ENCODE measurements around the gene DERA.

Gene DERA

DNA sequence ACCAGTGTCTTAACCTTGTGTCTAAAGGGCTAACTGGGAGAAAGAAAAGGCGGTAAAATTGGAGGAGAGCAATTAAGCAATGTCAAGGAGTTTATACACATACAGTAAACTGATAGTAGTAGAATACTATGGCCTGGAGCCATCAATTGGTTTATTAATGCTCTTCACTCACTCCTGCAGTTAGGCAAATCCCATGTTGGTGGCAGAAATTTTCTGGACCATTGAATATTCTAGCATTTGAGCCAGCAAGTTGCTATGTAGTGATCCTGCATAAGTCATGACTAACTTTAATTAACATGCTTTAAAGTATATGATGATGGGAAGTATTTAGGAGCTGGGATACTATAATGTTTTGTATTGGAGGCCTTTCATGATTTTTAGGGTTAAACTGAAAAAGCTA lies 14.3 kb upstream of the DERA start:
- H3K36me3 ChIP-seq (ENCODE audit: insufficient read depth, low read length) = peaks cover 90% of the 10 kb centered on the region
- no peak overlapping the region for H3K9ac ChIP-seq (ENCODE audit: low read depth, low read length)
- H3K4me3 ChIP-seq (ENCODE audit: low read depth in 1 of 2, low read length in 2 of 2) = no peak overlapping the region
- TF ChIP-seq EZH2 (IDR thresholded peaks at IDR 0.05; ENCODE audit: borderline replicate concordance, low read depth, low read length, severe bottlenecking) = no peak
- TF ChIP-seq, protein P1, sequence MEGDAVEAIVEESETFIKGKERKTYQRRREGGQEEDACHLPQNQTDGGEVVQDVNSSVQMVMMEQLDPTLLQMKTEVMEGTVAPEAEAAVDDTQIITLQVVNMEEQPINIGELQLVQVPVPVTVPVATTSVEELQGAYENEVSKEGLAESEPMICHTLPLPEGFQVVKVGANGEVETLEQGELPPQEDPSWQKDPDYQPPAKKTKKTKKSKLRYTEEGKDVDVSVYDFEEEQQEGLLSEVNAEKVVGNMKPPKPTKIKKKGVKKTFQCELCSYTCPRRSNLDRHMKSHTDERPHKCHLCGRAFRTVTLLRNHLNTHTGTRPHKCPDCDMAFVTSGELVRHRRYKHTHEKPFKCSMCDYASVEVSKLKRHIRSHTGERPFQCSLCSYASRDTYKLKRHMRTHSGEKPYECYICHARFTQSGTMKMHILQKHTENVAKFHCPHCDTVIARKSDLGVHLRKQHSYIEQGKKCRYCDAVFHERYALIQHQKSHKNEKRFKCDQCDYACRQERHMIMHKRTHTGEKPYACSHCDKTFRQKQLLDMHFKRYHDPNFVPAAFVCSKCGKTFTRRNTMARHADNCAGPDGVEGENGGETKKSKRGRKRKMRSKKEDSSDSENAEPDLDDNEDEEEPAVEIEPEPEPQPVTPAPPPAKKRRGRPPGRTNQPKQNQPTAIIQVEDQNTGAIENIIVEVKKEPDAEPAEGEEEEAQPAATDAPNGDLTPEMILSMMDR (IDR thresholded peaks at IDR 0.05; ENCODE audit: borderline replicate concordance, extremely low read depth, low read length, poor library complexity, severe bottlenecking) = no peak
- no peaks in the 10 kb centered on the region; the same call in 1 of the 2 replicates for H4K20me1 ChIP-seq (ENCODE audit: insufficient read depth, low read length)
- no peaks in the 10 kb centered on the region for H3K9me3 ChIP-seq (ENCODE audit: insufficient read depth, low read length, severe bottlenecking)
- no peak overlapping the region for H3K27ac ChIP-seq (ENCODE audit: low read length)
- no peak overlapping the region for H2AFZ ChIP-seq (ENCODE audit: low read depth, low read length)
- H3K27me3 ChIP-seq (ENCODE audit: insufficient read depth, low read length, poor library complexity) = no peaks in the 10 kb centered on the region
- H3K4me1 ChIP-seq (ENCODE audit: insufficient read depth, low read length) = no peaks in the 10 kb centered on the region
- no peak overlapping the region for H3K4me2 ChIP-seq (ENCODE audit: insufficient read depth, low read length)
- no peak for ATAC-seq (ENCODE audit: insufficient read depth, low read depth)
- H3K79me2 ChIP-seq (ENCODE audit: insufficient read depth, low read length) = peaks cover 8% of the 10 kb centered on the region; the same call in 1 of the 2 replicates
- no peak for DNase-seq

DNA sequence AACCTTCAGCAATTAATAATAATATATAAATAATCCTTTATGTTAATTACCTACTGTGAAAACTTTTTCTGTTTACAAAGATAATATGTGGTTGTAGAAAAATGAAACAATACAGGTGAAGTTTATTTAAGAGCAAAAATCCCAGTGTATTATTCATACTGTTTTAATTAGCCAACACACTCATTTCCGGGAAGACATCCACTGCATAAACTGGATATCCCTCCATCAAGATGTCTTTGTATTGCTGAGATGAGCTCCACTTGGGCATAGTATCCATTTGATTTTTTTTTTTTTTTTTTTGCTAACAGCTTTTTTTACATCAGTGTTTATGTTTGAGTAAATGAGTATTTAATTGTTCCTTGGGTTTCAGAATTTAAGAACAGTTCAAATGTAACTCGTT lies 13.7 kb upstream of the DERA start:
- H3K79me2 ChIP-seq (ENCODE audit: insufficient read depth, low read length) = peaks cover 5% of the 10 kb centered on the region; the same call in 1 of the 2 replicates

DNA sequence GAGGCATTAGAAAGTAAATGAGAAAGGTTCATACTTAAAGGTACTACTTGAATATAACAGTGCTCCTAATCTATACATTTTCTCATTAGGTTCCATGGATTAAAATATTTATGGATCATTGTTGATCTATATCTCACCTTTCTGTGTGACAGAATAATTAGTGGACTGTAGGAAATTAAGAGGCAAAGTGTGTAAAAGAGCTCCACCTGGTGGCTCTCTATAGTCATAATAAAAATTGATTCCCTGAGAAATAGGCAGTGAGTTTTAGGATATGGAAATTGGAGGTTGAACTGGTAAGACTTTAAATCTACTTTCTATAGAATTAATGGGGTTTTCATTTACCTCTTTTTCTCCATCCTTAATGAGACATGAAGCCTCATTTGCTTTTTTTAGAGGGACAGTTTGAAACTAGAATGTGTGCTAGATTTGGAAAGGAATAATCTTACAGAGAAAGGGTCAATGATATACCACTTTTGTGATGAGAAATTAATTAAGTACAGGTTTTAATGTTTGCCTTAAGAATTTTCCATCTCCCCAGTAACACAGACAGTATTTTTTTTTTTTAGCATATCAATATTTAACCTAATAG lies 11.8 kb upstream of the DERA start:
- H3K4me3 ChIP-seq (ENCODE audit: low read depth in 1 of 2, low read length in 2 of 2) = no peak overlapping the region
- H4K20me1 ChIP-seq (ENCODE audit: insufficient read depth, low read length) = no peaks in the 10 kb centered on the region; the same call in 1 of the 2 replicates
- H2AFZ ChIP-seq (ENCODE audit: low read depth, low read length) = no peak overlapping the region
- peaks cover 92% of the 10 kb centered on the region for H3K36me3 ChIP-seq (ENCODE audit: insufficient read depth, low read length)
- ATAC-seq (ENCODE audit: insufficient read depth, low read depth) = peak; percentile 70; the same call in 2 of the 3 replicates
- H3K4me1 ChIP-seq (ENCODE audit: insufficient read depth, low read length) = no peaks in the 10 kb centered on the region
- H3K4me2 ChIP-seq (ENCODE audit: insufficient read depth, low read length) = no peak overlapping the region
- H3K79me2 ChIP-seq (ENCODE audit: insufficient read depth, low read length) = no peaks in the 10 kb centered on the region
- no peaks in the 10 kb centered on the region for H3K9me3 ChIP-seq (ENCODE audit: insufficient read depth, low read length, severe bottlenecking)
- DNase-seq = no peak
- no peak overlapping the region for H3K9ac ChIP-seq (ENCODE audit: low read depth, low read length)
- H3K27ac ChIP-seq (ENCODE audit: low read length) = no peak overlapping the region
- no peak for TF ChIP-seq EZH2 (IDR thresholded peaks at IDR 0.05; ENCODE audit: borderline replicate concordance, low read depth, low read length, severe bottlenecking)
- TF ChIP-seq, protein P1 (IDR thresholded peaks at IDR 0.05; ENCODE audit: borderline replicate concordance, extremely low read depth, low read length, poor library complexity, severe bottlenecking) = peak; percentile 73
- H3K27me3 ChIP-seq (ENCODE audit: insufficient read depth, low read length, poor library complexity) = no peaks in the 10 kb centered on the region

More for the DNA sequence above, 13.7 kb upstream of the DERA start:
- H3K9ac ChIP-seq (ENCODE audit: low read depth, low read length) = no peak overlapping the region
- H2AFZ ChIP-seq (ENCODE audit: low read depth, low read length) = no peak overlapping the region
- no peak overlapping the region for H3K4me3 ChIP-seq (ENCODE audit: low read depth in 1 of 2, low read length in 2 of 2)
- H3K4me2 ChIP-seq (ENCODE audit: insufficient read depth, low read length) = no peak overlapping the region
- no peak for TF ChIP-seq EZH2 (IDR thresholded peaks at IDR 0.05; ENCODE audit: borderline replicate concordance, low read depth, low read length, severe bottlenecking)
- TF ChIP-seq, protein P1 (IDR thresholded peaks at IDR 0.05; ENCODE audit: borderline replicate concordance, extremely low read depth, low read length, poor library complexity, severe bottlenecking) = no peak
- H3K27ac ChIP-seq (ENCODE audit: low read length) = no peak overlapping the region
- no peaks in the 10 kb centered on the region for H3K9me3 ChIP-seq (ENCODE audit: insufficient read depth, low read length, severe bottlenecking)
- no peaks in the 10 kb centered on the region for H3K4me1 ChIP-seq (ENCODE audit: insufficient read depth, low read length)
- no peaks in the 10 kb centered on the region for H3K27me3 ChIP-seq (ENCODE audit: insufficient read depth, low read length, poor library complexity)
- ATAC-seq (ENCODE audit: insufficient read depth, low read depth) = no peak
- DNase-seq = no peak
- H4K20me1 ChIP-seq (ENCODE audit: insufficient read depth, low read length) = no peaks in the 10 kb centered on the region; the same call in 1 of the 2 replicates
- H3K36me3 ChIP-seq (ENCODE audit: insufficient read depth, low read length) = peaks cover 93% of the 10 kb centered on the region

Data from DND-41 (cell line).